HG02610 (cell line): ENCODE measurements around the gene PLCB1.
"Not testable (repeated sequence)": the region's sequence is repeated elsewhere in the genome, so short reads cannot be mapped to it uniquely, and the experiment has no call there.

Source experiments
- ATAC-seq: cut with Tn5 transposase; IDR thresholded peaks from one replicate; pipeline ENCODE4 v1.9.1; 2021; ENCODE audit warnings: mild to moderate bottlenecking, moderate library complexity; ENCODE audit not compliant: unreplicated experiment

The PLCB1 gene

GRCh38 chr20:8635837-8636236, 503.8 kb downstream of the PLCB1 start:
- ATAC-seq: no peak

DNA sequence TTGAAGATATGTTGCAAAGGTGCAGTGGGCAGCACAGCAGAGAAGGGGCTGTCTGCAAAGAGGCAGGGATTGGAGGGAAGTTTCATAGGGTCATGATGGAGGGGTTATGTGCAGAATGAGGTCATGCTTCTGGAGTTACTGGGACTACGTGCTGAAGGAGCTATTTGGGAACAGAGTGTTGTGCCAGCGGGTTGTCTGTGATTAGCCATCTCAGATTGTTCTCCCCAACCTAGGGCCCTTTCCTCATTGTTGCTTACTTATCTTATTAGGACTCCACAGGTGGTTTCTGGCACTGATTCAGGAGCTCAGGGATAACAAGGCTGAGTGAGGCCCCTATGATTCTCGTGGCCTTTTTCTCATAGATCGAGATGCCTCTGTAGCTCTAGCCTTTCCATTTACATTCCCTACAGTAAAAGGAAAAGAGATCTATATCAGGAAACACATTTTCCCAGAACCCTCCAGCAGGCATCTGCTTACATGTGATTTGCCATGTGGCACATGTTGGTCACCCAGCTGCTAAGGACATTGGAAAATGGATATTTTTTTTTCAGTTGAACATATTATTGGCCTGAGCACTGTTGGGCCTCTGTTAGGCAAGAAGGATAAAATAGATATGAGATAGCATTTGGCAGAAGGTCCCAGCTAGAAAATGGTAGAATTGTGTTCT, 507.2 kb downstream of the PLCB1 start:
- no peak for ATAC-seq

DNA sequence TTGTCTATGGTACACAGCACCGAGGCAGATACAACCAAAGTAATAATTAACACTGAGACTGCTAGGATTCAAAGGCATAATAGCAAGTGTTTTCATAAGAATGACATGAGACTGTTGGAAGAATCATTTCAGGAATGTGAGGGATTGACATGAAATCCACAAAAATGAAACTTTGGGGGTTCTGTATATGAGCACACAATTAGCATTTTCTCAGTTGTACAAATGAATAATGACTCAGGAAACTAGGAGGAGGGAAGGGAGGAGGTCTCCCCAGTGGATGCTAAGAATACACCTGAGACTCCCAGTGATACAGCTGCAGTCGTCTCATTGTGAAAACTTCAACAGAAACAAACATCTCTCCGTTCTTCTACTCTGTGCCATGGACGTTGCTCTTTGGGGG, 508.4 kb downstream of the PLCB1 start:
- no peak for ATAC-seq

- no peak for ATAC-seq
Observed at GRCh38 chr20:8642247-8642646, 510.2 kb downstream of the PLCB1 start.

GRCh38 chr20:8644468-8644867, 512.4 kb downstream of the PLCB1 start:
- not testable (repeated sequence) for ATAC-seq

GRCh38 chr20:8645326-8645725, 513.3 kb downstream of the PLCB1 start:
- ATAC-seq: no peak

DNA sequence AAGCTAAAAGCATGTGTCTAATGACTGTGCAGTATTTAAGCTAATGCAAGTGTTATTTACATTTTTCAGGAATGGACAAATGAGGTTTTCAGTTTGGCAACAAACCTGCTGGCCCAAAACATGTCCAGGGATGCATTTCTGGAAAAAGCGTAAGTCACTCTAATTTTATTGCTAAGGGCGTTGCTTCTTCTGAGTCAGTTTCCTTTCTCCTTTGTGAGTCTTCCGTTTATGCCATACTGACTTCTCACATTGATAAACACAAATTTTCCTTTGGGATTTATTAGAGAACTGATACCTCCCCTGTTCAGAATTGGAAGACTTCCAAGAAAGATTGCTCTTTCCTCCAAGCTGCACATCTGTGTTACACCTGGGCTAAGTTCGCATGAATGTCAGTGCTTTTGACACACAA, 514.0 kb downstream of the PLCB1 start:
- no peak for ATAC-seq

DNA sequence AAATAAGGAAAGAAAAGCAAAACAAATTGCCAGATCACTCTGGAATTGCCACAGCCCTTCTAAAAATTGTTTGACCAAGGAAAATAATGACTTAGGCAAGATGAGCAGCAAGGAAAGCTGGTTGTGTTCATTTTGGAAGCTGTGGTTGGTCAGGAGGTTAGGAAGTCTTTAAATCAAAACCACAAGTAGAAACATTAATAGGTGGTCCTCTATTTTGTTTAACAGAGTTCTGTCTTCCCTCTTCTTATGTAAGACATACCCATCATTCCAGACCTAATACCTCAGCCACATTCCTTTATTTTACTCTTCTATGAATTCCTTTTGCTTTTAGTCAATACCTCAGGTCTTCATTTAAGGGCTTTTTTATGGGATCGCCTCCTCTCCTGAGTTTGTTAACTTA, 514.6 kb downstream of the PLCB1 start:
- ATAC-seq: no peak

GRCh38 chr20:8647961-8648441, 515.9 kb downstream of the PLCB1 start:
- no peak for ATAC-seq

- ATAC-seq: no peak
Observed at GRCh38 chr20:8648466-8648865, 516.4 kb downstream of the PLCB1 start.

- no peak for ATAC-seq
Observed at GRCh38 chr20:8652396-8652795, 520.3 kb downstream of the PLCB1 start.

- ATAC-seq: no peak
Observed at GRCh38 chr20:8654486-8654885, 522.4 kb downstream of the PLCB1 start.

DNA sequence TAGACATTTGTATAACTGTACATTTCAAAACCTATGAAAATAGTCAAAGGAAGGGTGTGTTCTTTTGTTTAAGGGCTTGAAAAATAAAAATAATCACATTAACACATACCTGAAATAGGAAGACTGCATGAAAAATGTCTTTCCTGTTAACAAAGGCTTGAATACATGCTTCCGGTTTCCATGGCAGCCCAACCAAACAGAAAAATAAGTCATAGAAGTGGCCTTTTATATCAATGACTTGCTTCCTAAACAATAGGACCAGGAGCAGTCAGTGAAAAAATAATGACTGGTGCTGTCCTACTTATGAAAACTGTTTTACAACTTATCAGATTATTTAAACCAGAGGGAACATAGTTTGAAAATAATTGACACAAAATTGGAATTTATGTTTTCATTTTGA, 524.3 kb downstream of the PLCB1 start:
- ATAC-seq: no peak

DNA sequence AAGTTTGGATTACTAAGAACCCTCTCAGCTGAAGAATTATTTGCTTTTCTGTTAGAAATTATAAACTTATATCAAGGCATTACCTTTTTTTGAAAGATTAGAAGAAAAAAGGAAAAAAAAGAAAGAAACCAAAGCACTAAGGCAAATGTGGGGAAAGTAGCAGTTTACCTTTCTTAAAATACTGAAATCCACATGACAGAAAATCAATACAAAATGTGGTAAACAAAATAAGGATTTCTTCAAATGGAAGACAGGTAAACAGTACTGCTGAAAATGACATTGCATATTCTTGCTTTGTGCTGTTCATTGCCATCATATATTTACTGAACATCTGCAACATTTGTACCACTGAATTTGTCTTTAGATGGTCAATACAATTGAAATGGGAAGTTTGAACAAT, 525.6 kb downstream of the PLCB1 start:
- no peak for ATAC-seq

GRCh38 chr20:8658103-8658502, 526.0 kb downstream of the PLCB1 start:
- ATAC-seq: no peak

DNA sequence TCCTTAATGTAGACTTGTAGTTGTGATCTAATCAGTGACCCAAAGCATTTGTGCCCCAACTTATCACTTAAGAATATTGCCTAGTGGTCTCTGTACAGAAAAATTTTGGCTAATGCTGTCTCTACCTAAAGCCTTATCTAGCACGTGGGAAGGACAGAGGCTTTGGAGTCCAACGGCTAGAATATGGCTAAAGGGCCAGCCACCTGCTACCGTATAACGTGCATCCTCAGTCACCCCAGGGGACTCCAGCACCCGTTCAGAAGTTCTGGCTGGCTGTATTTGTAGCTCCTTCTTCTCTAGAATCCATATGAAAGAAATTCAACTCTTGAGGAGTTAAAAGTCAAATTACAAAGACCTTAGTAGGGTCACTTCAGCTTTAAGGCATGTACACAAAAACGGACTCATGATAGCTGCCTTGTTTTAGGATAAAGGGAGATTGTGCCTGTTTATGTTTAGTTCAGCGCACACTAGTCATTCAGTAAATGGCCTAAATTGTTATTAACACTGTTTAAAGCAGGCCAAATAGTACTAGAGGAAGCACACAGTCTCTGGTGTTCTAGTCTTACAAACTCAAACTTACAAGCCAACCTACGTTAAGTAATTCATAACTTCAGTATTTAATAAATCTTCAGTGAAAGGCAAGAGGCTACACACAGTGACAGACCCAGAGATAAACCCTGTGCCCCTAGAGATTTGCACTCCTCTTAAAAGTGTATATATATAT, 529.3 kb downstream of the PLCB1 start:
- no peak for ATAC-seq

- no peak for ATAC-seq
Observed at GRCh38 chr20:8662433-8662954, 530.4 kb downstream of the PLCB1 start.

- no peak for ATAC-seq
Observed at GRCh38 chr20:8663424-8663823, 531.4 kb downstream of the PLCB1 start.

DNA sequence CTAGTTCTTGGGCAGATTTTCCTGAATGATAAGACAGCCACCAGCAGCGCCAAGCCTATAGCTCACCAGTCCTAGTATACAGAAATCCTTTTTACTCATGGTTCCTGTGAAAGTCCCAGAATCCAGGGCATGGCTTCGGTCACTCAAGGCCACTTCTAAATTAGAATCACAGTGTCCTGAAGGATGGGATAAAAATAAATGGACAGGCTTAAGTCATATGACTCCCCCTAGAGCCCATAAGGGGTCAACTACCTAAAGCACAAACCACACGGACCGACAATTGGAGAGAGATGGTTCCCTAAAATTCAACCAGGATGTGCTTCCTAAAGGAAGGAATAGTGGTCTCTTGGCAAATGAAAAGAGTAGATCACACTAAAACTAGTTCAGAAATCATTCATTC, 532.7 kb downstream of the PLCB1 start:
- ATAC-seq: no peak

DNA sequence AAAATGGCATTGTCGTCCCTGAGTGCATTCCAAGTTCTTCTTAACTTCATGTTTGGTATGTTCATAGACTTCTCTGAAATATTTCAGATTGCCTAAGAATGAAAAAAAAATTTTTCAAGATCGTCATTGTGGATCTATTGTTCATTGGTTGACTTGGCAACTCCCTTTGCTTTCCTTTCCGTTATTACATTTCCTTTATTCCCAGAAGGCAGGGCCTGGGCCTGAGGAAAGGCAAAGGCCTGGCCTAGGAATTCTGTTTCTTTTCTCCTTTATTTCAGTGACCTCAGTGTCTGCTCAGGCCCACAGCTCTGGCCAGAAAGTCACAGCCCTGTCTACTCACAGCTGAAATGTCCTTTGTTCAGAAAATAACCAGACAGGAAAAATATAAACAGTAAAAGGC, 535.2 kb downstream of the PLCB1 start:
- no peak for ATAC-seq

- ATAC-seq: no peak
Observed at GRCh38 chr20:8670207-8670892, 538.3 kb downstream of the PLCB1 start.

DNA sequence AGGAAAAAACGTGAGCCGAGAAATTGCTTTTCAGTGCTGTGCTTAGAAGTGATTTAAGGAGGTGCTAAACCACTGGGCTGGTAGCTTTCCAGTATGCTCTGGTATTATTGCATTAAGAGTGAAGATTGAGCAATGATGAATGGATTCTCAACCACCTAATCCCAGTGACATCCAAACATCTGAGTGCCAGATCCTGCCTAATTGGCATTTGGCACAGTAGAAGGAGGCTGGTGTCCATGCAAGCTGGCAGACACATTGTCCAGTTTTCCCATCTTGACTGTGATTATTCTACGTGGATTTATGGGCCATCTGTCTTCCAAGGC, 538.8 kb downstream of the PLCB1 start:
- no peak for ATAC-seq
